ENCODE results near the gene TOMM20.
"Not testable (repeated sequence)": the region's sequence is repeated elsewhere in the genome, so short reads cannot be mapped to it uniquely, and the experiment has no call there.

The TOMM20 gene

GRCh38 chr1:235075777-235076308 lies 52.8 kb downstream of the TOMM20 start:
- TF ChIP-seq POU2F2 (IDR thresholded peaks at IDR 0.05; ENCODE audit: low read depth, low read length) (no peak), POLR2A (IDR thresholded peaks at IDR 0.05; ENCODE audit: low read depth, low read length) (no peak; the same call in 1 of the 2 replicates), TAF1 (IDR thresholded peaks at IDR 0.05; ENCODE audit: low read depth, low read length) (no peak), PAX5 (IDR thresholded peaks at IDR 0.05; ENCODE audit: insufficient read depth, low read length, severe bottlenecking) (no peak), POLR2AphosphoS5 (IDR thresholded peaks at IDR 0.05; ENCODE audit: low read depth, low read length) (no peak; the same call in 1 of the 2 replicates), SPI1 (IDR thresholded peaks at IDR 0.05; ENCODE audit: low read depth, low read length) (no peak)
- FAIRE-seq = no peak
- DNase-seq (ENCODE audit: insufficient read length, low spot score) = no peak

- FAIRE-seq = no peak
- peak; percentile 95 for TF ChIP-seq POU2F2 (IDR thresholded peaks at IDR 0.05; ENCODE audit: low read depth, low read length)
- TF ChIP-seq POLR2A (IDR thresholded peaks at IDR 0.05; ENCODE audit: low read depth, low read length) = no peak; the same call in 1 of the 2 replicates
- peak; percentile 89 for TF ChIP-seq PAX5 (IDR thresholded peaks at IDR 0.05; ENCODE audit: insufficient read depth, low read length, severe bottlenecking)
- TF ChIP-seq TAF1 (IDR thresholded peaks at IDR 0.05; ENCODE audit: low read depth, low read length) = peak; percentile 56; the same call in 1 of the 2 replicates
- TF ChIP-seq POLR2AphosphoS5 (IDR thresholded peaks at IDR 0.05; ENCODE audit: low read depth, low read length) = peak; percentile 76
- peak; percentile 93 for TF ChIP-seq SPI1 (IDR thresholded peaks at IDR 0.05; ENCODE audit: low read depth, low read length)
- no peak for DNase-seq (ENCODE audit: insufficient read length, low spot score)
Observed at GRCh38 chr1:235075048-235075776, 53.4 kb downstream of the TOMM20 start.

DNA sequence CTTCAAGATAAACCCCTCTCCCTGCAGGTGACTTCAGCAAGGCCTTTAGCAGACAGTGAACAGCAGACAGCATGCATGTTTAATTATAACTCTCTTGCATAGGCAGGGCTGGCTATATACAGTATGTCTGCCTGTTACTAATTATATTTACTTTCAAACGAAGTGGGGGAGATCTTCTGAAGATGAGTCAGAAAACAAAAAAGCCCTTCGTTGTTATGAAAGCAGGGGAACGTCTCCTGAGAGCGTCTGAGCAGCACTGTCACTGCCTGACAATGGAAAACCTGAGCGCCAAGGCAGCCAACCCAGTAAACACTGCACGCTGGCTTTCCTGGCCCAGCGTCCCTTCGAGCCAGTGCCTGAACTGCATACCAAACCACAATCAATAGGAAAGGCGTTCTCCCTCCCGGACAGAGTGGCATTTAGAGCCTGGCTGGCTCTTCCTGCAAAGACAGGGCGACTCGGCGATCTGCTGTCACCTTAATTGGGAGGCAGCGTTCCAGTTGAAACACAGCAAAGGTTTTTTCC lies 54.1 kb downstream of the TOMM20 start:
- DNase-seq (ENCODE audit: insufficient read length, low spot score) (no peak), FAIRE-seq (no peak)

GRCh38 chr1:235073968-235074522 lies 54.6 kb downstream of the TOMM20 start:
- TF ChIP-seq POU2F2 (IDR thresholded peaks at IDR 0.05; ENCODE audit: low read depth, low read length) (no peak), POLR2A (IDR thresholded peaks at IDR 0.05; ENCODE audit: low read depth, low read length) (no peak), POLR2AphosphoS5 (IDR thresholded peaks at IDR 0.05; ENCODE audit: low read depth, low read length) (0 out of 2 replicates have a peak, but pooled peaks have one; percentile 7), TAF1 (IDR thresholded peaks at IDR 0.05; ENCODE audit: low read depth, low read length) (no peak), SPI1 (IDR thresholded peaks at IDR 0.05; ENCODE audit: low read depth, low read length) (no peak)
- DNase-seq (ENCODE audit: insufficient read length, low spot score) (no peak), FAIRE-seq (no peak)

More for the DNA sequence above, 54.1 kb downstream of the TOMM20 start:
- TF ChIP-seq SPI1 (IDR thresholded peaks at IDR 0.05; ENCODE audit: low read depth, low read length) = no peak
- no peak; the same call in 1 of the 2 replicates for TF ChIP-seq POLR2A (IDR thresholded peaks at IDR 0.05; ENCODE audit: low read depth, low read length)
- TF ChIP-seq POU2F2 (IDR thresholded peaks at IDR 0.05; ENCODE audit: low read depth, low read length) = peak; percentile 83
- TF ChIP-seq PAX5 (IDR thresholded peaks at IDR 0.05; ENCODE audit: insufficient read depth, low read length, severe bottlenecking) = peak; percentile 0
- TF ChIP-seq TAF1 (IDR thresholded peaks at IDR 0.05; ENCODE audit: low read depth, low read length) = peak; percentile 51; the same call in 1 of the 2 replicates

DNA sequence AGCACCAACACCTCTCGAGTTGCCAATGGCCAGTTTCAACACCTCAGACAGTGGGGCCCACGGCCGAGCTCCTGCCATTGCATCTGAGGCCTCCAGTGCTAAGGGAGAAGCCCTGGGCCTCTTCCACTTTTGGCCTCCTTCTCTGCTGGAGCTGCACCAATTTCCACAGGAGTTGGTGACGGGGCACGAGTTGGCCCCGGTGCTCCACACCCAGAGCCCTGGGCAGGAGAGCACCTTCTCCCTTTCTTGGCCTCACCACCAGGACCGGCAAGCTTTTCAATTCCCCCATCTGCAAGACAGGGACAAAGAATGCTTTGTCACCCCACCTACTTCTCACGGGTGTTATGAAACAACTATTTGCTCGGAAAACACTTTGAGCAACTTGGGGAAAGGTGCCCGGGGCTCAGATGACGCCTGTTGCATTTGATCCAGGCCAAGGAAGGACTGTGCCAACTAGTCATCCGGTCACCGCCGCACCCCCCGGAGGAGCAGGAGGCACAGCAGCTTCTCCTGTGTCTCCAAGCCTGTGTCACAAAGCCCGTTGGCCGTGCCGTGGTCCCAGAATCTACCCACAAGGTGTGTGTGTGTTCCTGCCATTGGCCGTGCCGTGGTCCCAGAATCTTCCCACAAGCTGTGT lies 55.2 kb downstream of the TOMM20 start:
- FAIRE-seq = no peak

DNA sequence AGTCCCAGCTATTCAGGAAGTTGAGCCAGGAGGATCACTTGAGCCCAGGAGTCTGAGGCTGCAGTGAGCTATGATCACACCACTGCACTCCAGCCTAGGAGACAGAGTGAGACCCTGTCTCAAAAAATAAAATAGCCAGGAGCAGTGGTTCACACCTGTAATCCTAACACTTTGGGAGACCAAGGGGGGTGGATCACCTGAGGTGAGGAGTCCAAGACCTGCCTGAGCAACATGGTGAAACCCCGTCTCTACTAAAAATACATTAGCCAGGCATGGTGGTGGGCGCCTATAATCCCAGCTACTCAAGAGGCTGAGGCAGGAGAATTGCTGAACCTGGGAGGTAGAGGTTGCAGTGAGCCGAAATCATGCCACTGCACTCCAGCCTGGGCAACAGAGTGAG lies 56.1 kb downstream of the TOMM20 start:
- DNase-seq (ENCODE audit: insufficient read length, low spot score); FAIRE-seq: not testable (repeated sequence)

More for the DNA sequence above, 55.2 kb downstream of the TOMM20 start:
- DNase-seq (ENCODE audit: insufficient read length, low spot score) = no peak
- TF ChIP-seq SPI1 (IDR thresholded peaks at IDR 0.05; ENCODE audit: low read depth, low read length) (no peak), POU2F2 (IDR thresholded peaks at IDR 0.05; ENCODE audit: low read depth, low read length) (peak; percentile 26; the same call in 1 of the 2 replicates), POLR2A (IDR thresholded peaks at IDR 0.05; ENCODE audit: low read depth, low read length) (peak; percentile 32)

- FAIRE-seq = no peak
Observed at GRCh38 chr1:235072096-235072495, 56.5 kb downstream of the TOMM20 start.

DNA sequence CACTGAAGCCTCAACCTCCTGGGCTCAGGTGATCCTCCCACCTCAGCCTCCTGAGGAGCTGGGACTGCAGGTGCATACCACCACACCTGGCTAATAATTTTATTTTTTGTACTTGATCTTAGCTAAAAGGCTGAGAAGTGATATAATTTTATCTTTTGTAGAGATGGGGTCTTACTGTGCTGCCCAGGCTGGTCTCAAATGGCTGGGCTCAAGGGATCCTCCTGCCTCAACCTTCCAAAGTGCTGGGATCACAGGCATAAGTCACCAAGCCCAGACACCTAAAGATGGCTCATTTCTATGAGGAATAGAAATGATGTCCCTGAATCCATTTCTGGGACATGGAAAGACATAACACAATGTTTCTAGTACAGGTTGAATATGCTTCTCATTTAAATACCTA lies 57.8 kb downstream of the TOMM20 start:
- TF ChIP-seq POU2F2 (IDR thresholded peaks at IDR 0.05; ENCODE audit: low read depth, low read length) = no peak
- no peak for TF ChIP-seq POLR2A (IDR thresholded peaks at IDR 0.05; ENCODE audit: low read depth, low read length)
- no peak for TF ChIP-seq POLR2AphosphoS5 (IDR thresholded peaks at IDR 0.05; ENCODE audit: low read depth, low read length)
- no peak for TF ChIP-seq SPI1 (IDR thresholded peaks at IDR 0.05; ENCODE audit: low read depth, low read length)
- TF ChIP-seq TAF1 (IDR thresholded peaks at IDR 0.05; ENCODE audit: low read depth, low read length) = no peak
- TF ChIP-seq PAX5 (IDR thresholded peaks at IDR 0.05; ENCODE audit: insufficient read depth, low read length, severe bottlenecking) = no peak
- DNase-seq (ENCODE audit: insufficient read length, low spot score) (no peak), FAIRE-seq (no peak)

More at GRCh38 chr1:235072096-235072495, 56.5 kb downstream of the TOMM20 start:
- no peak for TF ChIP-seq SPI1 (IDR thresholded peaks at IDR 0.05; ENCODE audit: low read depth, low read length)
- TF ChIP-seq PAX5 (IDR thresholded peaks at IDR 0.05; ENCODE audit: insufficient read depth, low read length, severe bottlenecking) = no peak
- TF ChIP-seq POU2F2 (IDR thresholded peaks at IDR 0.05; ENCODE audit: low read depth, low read length) = no peak
- TF ChIP-seq POLR2A (IDR thresholded peaks at IDR 0.05; ENCODE audit: low read depth, low read length) = no peak
- no peak for TF ChIP-seq POLR2AphosphoS5 (IDR thresholded peaks at IDR 0.05; ENCODE audit: low read depth, low read length)
- no peak for TF ChIP-seq TAF1 (IDR thresholded peaks at IDR 0.05; ENCODE audit: low read depth, low read length)
- DNase-seq (ENCODE audit: insufficient read length, low spot score) = no peak
